ENCODE measurements around the gene EFCAB6.

GRCh38 chr22:43630451-43630850 lies 181.7 kb downstream of the EFCAB6 start:
- TF ChIP-seq POLR2AphosphoS5 (IDR thresholded peaks at IDR 0.05) (no peak), CTCF (IDR thresholded peaks at IDR 0.05) (no peak), POLR2A (IDR thresholded peaks at IDR 0.05) (no peak), EP300 (IDR thresholded peaks at IDR 0.05) (no peak)
